Neural crest cell (in vitro differentiated cells): Measurements from ENCODE around the gene ZNF680. TPM values are rescaled to one million over a fixed set of nuclear protein-coding genes. Genes with fewer than 3 reads are reported as not detected.

Experiments
- DNase-seq: peaks from one replicate; pipeline ENCODE4 v3.0.0; 2021; ENCODE audit warnings: low read depth, mixed read lengths, low spot score
- H3K27ac Mint-ChIP-seq: one replicate; pipeline ENCODE4 v1.8.0; 2021; ENCODE audit warnings: mild to moderate bottlenecking, mixed read lengths; ENCODE audit not compliant: unreplicated experiment
- H3K27me3 Mint-ChIP-seq: 2 replicates; pipeline ENCODE4 v1.8.0; 2021; ENCODE audit warnings: low read depth, mild to moderate bottlenecking, mixed read lengths
- H3K36me3 Mint-ChIP-seq: 2 replicates; pipeline ENCODE4 v1.8.0; 2021; ENCODE audit warnings: low read depth, mild to moderate bottlenecking, mixed read lengths
- H3K4me1 Mint-ChIP-seq: 2 replicates; pipeline ENCODE4 v1.8.0; 2021; ENCODE audit warnings: mixed read lengths
- H3K4me3 Mint-ChIP-seq: one replicate; pipeline ENCODE4 v1.8.0; 2021; ENCODE audit warnings: mild to moderate bottlenecking, mixed read lengths
- H3K9me3 Mint-ChIP-seq: 2 replicates; pipeline ENCODE4 v1.8.0; 2021; ENCODE audit warnings: mixed read lengths
- CTCF ChIP-seq: fragments of 200-600 bp; sonication (generic); conservative IDR thresholded peaks from 2 replicates; pipeline ENCODE4 v1.5.0; 2021; ENCODE audit warnings: antibody characterized with exemption, mild to moderate bottlenecking
- long read RNA-seq: library from polyadenylated mRNA; unstranded; transcript quantifications from one replicate; pipeline ENCODE4 v2.0.0, GENCODE V29; 2020
- total RNA-seq: library from RNA; stranded (reverse); gene quantifications from 2 replicates; pipeline ENCODE4 v1.2.1, GENCODE V29; 2021

ZNF680 gene
- total RNA-seq = 18.0 and 19.9 TPM in 2 replicates
- long read RNA-seq, transcript ZNF680-201 (4 exons, 3,022 nt) = major isoform, 35 of 59 reads
- long read RNA-seq, partial matches to known transcripts = 9 of 59 reads
- long read RNA-seq, other reads (novel, unspliced or antisense) = 8 of 59 reads

GRCh38 chr7:64562626-64563278, at the start of gene ZNF680:
TSS of gene ZNF680 (minus strand) at chr7:64563071. CDS start at chr7:64562954, 117 bp downstream.
- Mint-ChIP-seq H3K4me3 (peak within 1 kb of the TSS; percentile 100), H3K9me3 (peaks cover 22% of the 10 kb centered on the region), H3K27ac (peak within 1 kb of the TSS; percentile 100), H3K4me1 (peaks cover 16% of the 10 kb centered on the region), H3K36me3 (peaks cover 31% of the 10 kb centered on the region), H3K27me3 (peaks cover 2% of the 10 kb centered on the region)
- DNase-seq = peak; percentile 79
- no peak for TF ChIP-seq CTCF

- Mint-ChIP-seq H3K36me3 (peaks cover 9% of the 10 kb centered on the region), H3K27me3 (no peaks in the 10 kb centered on the region), H3K4me3 (no peak overlapping the region), H3K4me1 (no peaks in the 10 kb centered on the region), H3K27ac (no peak overlapping the region), H3K9me3 (peaks cover 38% of the 10 kb centered on the region)
- TF ChIP-seq CTCF = no peak
- no peak for DNase-seq
These were observed 49.6 kb upstream of the ZNF680 start for GRCh38 chr7:64612452-64612851.

- Mint-ChIP-seq H3K4me3 (no peak overlapping the region), H3K27me3 (no peaks in the 10 kb centered on the region), H3K36me3 (peaks cover 9% of the 10 kb centered on the region), H3K4me1 (no peaks in the 10 kb centered on the region), H3K27ac (no peak overlapping the region), H3K9me3 (peaks cover 35% of the 10 kb centered on the region)
- TF ChIP-seq CTCF = no peak
- no peak for DNase-seq
These were observed 48.8 kb upstream of the ZNF680 start for GRCh38 chr7:64611717-64612116.

GRCh38 chr7:64610997-64611396, 48.1 kb upstream of the ZNF680 start:
- Mint-ChIP-seq H3K9me3 (peaks cover 29% of the 10 kb centered on the region), H3K4me3 (no peak overlapping the region), H3K36me3 (peaks cover 6% of the 10 kb centered on the region), H3K27me3 (no peaks in the 10 kb centered on the region), H3K4me1 (no peaks in the 10 kb centered on the region), H3K27ac (no peak overlapping the region)
- TF ChIP-seq CTCF = no peak
- no peak for DNase-seq

- Mint-ChIP-seq H3K4me3 (no peak overlapping the region), H3K4me1 (no peaks in the 10 kb centered on the region), H3K27ac (no peak overlapping the region), H3K27me3 (no peaks in the 10 kb centered on the region), H3K9me3 (peaks cover 29% of the 10 kb centered on the region), H3K36me3 (peaks cover 7% of the 10 kb centered on the region)
- no peak for DNase-seq
- no peak for TF ChIP-seq CTCF
These were observed 45.4 kb upstream of the ZNF680 start for GRCh38 chr7:64608116-64608910.
